DOHH2 (cell line): ENCODE results near the gene RBMS3.

Source experiments
- H3F3A ChIP-seq: fragments of 200-600 bp; sonication (generic), shearing (Covaris generic); 2 replicates; pipeline ENCODE4 v1.6.0; 2016; ENCODE audit warnings: antibody characterized with exemption, mild to moderate bottlenecking; ENCODE audit not compliant: control insufficient read depth, insufficient read depth
- H3K27ac ChIP-seq: fragments of 200-600 bp; sonication (generic); 2 replicates; pipeline ENCODE4 v1.5.1; 2014; ENCODE audit warnings: low read depth, mild to moderate bottlenecking, low read length, moderate library complexity
- H3K27me3 ChIP-seq: fragments of 200-600 bp; sonication (generic); 2 replicates; pipeline ENCODE4 v1.6.1; 2014; ENCODE audit warnings: mild to moderate bottlenecking, low read length, mixed read lengths; ENCODE audit not compliant: control insufficient read depth
- H3K36me3 ChIP-seq: fragments of 200-600 bp; sonication (generic); 2 replicates; pipeline ENCODE4 v1.6.1; 2014; ENCODE audit warnings: mild to moderate bottlenecking, low read length, moderate library complexity, mixed read lengths; ENCODE audit not compliant: control insufficient read depth
- H3K4me1 ChIP-seq: fragments of 200-600 bp; sonication (generic); 2 replicates; pipeline ENCODE4 v1.6.1; 2014; ENCODE audit warnings: mild to moderate bottlenecking, low read length, mixed read lengths; ENCODE audit not compliant: control insufficient read depth
- H3K4me2 ChIP-seq: fragments of 200-600 bp; sonication (generic); 2 replicates; pipeline ENCODE4 v1.6.0; 2014; ENCODE audit warnings: mild to moderate bottlenecking, low read length, moderate library complexity
- H3K4me3 ChIP-seq: fragments of 200-600 bp; sonication (generic); 2 replicates; pipeline ENCODE4 v1.5.1; 2014; ENCODE audit warnings: mild to moderate bottlenecking, low read length, mixed read lengths
- H3K79me2 ChIP-seq: fragments of 200-600 bp; sonication (generic); 2 replicates; pipeline ENCODE4 v1.6.1; 2014; ENCODE audit warnings: mild to moderate bottlenecking, low read length, mixed read lengths; ENCODE audit not compliant: control insufficient read depth
- H3K9me2 ChIP-seq: fragments of 200-600 bp; sonication (generic); replicated peaks from 2 replicates; pipeline ENCODE4 v1.6.1; 2014; ENCODE audit warnings: mild to moderate bottlenecking, low read length, mixed read lengths; ENCODE audit not compliant: control insufficient read depth
- H3K9me3 ChIP-seq: fragments of 200-600 bp; sonication (generic); 2 replicates; pipeline ENCODE4 v1.6.1; 2014; ENCODE audit warnings: antibody characterized with exemption, low read length, mixed read lengths; ENCODE audit not compliant: control insufficient read depth, insufficient read depth
- H4K20me1 ChIP-seq: fragments of 200-600 bp; sonication (generic); 2 replicates; pipeline ENCODE4 v1.6.0; 2014; ENCODE audit warnings: low read depth, mild to moderate bottlenecking, antibody characterized with exemption, low read length, moderate library complexity; ENCODE audit not compliant: control insufficient read depth, insufficient read depth
- EZH2phosphoT487 ChIP-seq: fragments of 200-600 bp; sonication (generic); IDR thresholded peaks from 2 replicates; pipeline ENCODE4 v1.6.1; 2017; ENCODE audit warnings: borderline replicate concordance, mild to moderate bottlenecking, antibody characterized with exemption, low read length, moderate library complexity, mixed read lengths
- TF ChIP-seq, protein P1 (sequence below): fragments of 200-600 bp; sonication (generic); IDR thresholded peaks from one replicate; pipeline ENCODE4 v1.5.1; 2014; ENCODE audit warnings: antibody characterized with exemption, mild to moderate bottlenecking, low read depth, low read length; ENCODE audit not compliant: poor library complexity, severe bottlenecking

RBMS3 gene

DNA sequence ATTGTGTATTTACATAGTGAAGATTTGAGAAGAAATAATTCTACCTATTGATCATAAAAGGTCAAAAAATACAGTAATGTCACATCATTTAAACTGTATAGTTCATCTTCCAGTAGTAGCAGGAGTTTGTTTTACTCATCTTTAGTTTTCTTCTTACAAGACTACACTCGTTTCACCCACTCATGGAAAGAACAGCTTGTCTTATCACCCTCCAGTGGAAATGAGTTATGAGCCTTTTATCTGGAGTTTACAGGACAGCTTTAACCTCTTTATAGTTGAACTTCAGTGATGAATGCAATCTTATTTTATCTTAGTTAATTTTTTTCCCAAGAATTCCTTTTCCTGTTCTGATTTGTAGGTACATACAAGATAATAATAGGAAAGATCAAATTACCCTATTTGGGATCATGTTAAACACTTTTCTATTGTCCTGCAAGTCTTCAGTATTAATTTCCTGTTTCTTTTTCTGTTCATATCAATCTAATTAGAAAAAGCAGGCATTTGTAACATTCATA lies 36.8 kb downstream of the RBMS3 start:
- no peaks in the 10 kb centered on the region for H3K36me3 ChIP-seq
- no peaks in the 10 kb centered on the region for H3F3A ChIP-seq
- no peaks in the 10 kb centered on the region for H3K79me2 ChIP-seq
- no peaks in the 10 kb centered on the region for H3K27me3 ChIP-seq
- H3K4me3 ChIP-seq: no peak overlapping the region
- H3K9me2 ChIP-seq: no peaks in the 10 kb centered on the region
- no peak overlapping the region for H3K27ac ChIP-seq
- TF ChIP-seq, protein P1, sequence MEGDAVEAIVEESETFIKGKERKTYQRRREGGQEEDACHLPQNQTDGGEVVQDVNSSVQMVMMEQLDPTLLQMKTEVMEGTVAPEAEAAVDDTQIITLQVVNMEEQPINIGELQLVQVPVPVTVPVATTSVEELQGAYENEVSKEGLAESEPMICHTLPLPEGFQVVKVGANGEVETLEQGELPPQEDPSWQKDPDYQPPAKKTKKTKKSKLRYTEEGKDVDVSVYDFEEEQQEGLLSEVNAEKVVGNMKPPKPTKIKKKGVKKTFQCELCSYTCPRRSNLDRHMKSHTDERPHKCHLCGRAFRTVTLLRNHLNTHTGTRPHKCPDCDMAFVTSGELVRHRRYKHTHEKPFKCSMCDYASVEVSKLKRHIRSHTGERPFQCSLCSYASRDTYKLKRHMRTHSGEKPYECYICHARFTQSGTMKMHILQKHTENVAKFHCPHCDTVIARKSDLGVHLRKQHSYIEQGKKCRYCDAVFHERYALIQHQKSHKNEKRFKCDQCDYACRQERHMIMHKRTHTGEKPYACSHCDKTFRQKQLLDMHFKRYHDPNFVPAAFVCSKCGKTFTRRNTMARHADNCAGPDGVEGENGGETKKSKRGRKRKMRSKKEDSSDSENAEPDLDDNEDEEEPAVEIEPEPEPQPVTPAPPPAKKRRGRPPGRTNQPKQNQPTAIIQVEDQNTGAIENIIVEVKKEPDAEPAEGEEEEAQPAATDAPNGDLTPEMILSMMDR: no peak
- TF ChIP-seq EZH2phosphoT487: no peak
- no peaks in the 10 kb centered on the region for H4K20me1 ChIP-seq
- peaks cover 28% of the 10 kb centered on the region for H3K4me1 ChIP-seq
- H3K4me2 ChIP-seq: no peak overlapping the region
- H3K9me3 ChIP-seq: no peaks in the 10 kb centered on the region

DNA sequence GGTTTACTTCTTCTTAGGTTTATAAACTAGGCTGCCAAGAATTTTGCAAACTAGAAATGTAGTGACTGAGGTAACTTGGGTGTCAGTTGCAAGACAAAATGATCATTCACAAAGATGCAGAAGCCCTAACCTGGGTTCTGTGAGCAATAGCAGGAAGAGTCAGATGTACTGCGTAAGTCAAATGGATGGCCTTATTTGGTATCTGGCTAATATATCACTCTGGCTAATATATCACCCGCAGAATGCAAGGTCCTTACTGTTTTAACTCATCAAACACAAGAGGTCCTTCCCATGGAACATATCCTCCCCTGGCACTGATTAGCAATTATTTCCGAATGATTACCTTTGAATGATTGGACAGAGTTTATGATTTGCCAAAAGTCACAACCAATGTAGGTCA lies 37.4 kb downstream of the RBMS3 start:
- Histone ChIP-seq H3K9me3 (no peaks in the 10 kb centered on the region), H3K4me3 (no peak overlapping the region), H3F3A (no peaks in the 10 kb centered on the region), H3K36me3 (no peaks in the 10 kb centered on the region), H4K20me1 (no peaks in the 10 kb centered on the region), H3K4me2 (no peak overlapping the region), H3K27ac (no peak overlapping the region), H3K9me2 (no peaks in the 10 kb centered on the region), H3K4me1 (peaks cover 28% of the 10 kb centered on the region), H3K27me3 (no peaks in the 10 kb centered on the region), H3K79me2 (no peaks in the 10 kb centered on the region)
- TF ChIP-seq, protein P1: no peak

DNA sequence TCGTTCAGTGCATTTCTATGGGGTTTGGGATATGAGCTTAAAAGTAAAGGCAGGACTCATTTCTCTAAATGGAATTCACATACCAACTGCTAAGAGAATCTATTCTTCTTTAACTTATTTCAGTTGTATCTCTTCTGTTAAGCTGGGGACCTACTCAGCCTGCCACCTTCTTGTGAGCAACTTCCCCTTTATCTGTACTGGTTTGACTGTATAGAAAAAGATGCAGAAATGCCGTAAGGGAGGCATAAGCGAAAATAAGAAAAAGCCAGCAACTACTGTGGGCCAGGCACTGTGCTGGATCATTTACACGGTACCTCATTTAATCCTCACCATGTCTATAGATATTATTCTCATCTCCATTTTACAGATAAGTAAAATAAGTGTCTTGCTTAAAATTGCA lies 38.4 kb downstream of the RBMS3 start:
- no peaks in the 10 kb centered on the region for H4K20me1 ChIP-seq

More for the DNA sequence above, 38.4 kb downstream of the RBMS3 start:
- no peak for TF ChIP-seq EZH2phosphoT487
- TF ChIP-seq, protein P1: no peak
- Histone ChIP-seq H3K4me2 (peak overlapping the region; percentile 37), H3K27ac (no peak overlapping the region), H3K79me2 (no peaks in the 10 kb centered on the region), H3K9me3 (no peaks in the 10 kb centered on the region), H3K9me2 (no peaks in the 10 kb centered on the region), H3K4me3 (peak overlapping the region; percentile 14; the same call in 1 of the 2 replicates), H3F3A (no peaks in the 10 kb centered on the region), H3K36me3 (no peaks in the 10 kb centered on the region), H3K4me1 (peaks cover 36% of the 10 kb centered on the region), H3K27me3 (no peaks in the 10 kb centered on the region)
